Limb (tissue), 2 donors: ENCODE data around the gene MARF1.
"Not testable (repeated sequence)": the region's sequence is repeated elsewhere in the genome, so short reads cannot be mapped to it uniquely, and the experiment has no call there.

ENCODE experiments used
- DNase-seq, 2 donors: peaks; one replicate each; pipeline ENCODE4 v3.0.0-alpha.2; 2016; ENCODE audit errors: extremely low spot score in 2 of 2

Gene MARF1, protein sequence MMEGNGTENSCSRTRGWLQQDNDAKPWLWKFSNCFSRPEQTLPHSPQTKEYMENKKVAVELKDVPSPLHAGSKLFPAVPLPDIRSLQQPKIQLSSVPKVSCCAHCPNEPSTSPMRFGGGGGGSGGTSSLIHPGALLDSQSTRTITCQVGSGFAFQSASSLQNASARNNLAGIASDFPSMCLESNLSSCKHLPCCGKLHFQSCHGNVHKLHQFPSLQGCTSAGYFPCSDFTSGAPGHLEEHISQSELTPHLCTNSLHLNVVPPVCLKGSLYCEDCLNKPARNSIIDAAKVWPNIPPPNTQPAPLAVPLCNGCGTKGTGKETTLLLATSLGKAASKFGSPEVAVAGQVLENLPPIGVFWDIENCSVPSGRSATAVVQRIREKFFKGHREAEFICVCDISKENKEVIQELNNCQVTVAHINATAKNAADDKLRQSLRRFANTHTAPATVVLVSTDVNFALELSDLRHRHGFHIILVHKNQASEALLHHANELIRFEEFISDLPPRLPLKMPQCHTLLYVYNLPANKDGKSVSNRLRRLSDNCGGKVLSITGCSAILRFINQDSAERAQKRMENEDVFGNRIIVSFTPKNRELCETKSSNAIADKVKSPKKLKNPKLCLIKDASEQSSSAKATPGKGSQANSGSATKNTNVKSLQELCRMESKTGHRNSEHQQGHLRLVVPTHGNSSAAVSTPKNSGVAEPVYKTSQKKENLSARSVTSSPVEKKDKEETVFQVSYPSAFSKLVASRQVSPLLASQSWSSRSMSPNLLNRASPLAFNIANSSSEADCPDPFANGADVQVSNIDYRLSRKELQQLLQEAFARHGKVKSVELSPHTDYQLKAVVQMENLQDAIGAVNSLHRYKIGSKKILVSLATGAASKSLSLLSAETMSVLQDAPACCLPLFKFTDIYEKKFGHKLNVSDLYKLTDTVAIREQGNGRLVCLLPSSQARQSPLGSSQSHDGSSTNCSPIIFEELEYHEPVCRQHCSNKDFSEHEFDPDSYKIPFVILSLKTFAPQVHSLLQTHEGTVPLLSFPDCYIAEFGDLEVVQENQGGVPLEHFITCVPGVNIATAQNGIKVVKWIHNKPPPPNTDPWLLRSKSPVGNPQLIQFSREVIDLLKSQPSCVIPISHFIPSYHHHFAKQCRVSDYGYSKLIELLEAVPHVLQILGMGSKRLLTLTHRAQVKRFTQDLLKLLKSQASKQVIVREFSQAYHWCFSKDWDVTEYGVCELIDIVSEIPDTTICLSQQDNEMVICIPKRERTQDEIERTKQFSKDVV (N-terminal part only)

DNA sequence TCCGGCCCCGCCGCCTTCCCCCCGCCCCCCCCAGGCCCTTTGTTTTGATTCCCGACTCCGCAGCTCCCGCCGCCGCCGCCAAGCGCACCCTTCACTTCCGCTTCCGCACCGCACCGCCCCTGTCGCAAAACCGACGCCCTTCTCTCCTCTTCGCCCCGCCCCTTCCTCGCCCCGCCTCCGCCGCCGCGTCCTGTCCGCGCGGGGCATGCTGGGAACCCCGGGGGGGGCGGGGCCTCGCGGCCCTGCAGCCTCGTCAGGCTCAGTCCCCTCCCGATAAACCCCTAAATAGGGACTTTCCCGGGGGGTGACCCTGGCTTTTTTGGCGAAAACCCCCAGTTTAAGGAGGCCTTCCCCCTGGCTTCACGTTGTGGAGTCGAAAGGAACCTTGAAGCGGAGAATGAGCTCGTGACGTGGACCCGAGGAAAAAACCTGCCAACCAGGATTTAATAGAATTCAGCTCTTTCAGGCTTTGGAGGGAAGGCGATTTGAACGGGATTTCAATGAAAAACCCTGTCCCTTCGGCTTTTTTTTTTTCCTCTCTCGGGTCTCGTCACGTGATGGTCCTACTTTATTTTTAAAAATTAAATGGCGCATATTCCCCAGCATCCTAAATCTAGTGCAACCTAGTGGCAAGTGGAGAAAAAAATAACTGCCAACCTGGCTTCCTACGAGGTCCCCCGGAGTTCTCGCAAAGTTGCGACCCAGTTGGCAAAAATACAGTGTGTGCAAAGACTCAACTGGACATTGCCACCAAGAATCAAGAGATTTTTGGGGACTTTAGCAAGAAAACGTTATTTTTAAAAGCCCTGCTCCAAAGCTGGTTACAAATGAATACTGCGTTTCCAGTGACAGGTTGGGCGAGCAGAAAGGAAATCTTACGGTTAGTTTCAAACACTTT lies at the start of gene MARF1:
TSS of gene MARF1 (minus strand) at position 107 of the 898 bp plus-strand sequence. CDS start 3,921 bp downstream, outside the sequence.
- peak; percentile 95 to 99 for DNase-seq

DNA sequence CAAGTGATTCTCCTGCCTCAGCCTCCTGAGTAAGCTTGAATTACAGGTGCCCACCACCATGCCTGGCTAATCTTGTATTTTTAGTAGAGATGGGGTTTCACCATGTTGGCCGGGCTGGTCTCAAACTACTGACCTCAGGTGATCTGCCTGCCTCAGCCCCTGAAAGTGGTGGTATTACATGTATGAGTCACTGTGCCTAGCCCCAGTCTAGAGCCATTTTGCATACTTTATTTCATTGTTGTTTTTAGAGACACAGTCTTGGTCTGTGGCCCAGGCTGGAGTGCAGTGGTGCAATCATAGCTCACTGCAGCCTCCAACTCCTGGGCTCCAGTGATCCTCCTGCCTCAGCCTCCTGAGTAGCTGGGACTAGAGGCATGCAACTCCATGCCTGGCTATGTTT lies 49.6 kb upstream of the MARF1 start:
- not testable (repeated sequence) for DNase-seq

DNA sequence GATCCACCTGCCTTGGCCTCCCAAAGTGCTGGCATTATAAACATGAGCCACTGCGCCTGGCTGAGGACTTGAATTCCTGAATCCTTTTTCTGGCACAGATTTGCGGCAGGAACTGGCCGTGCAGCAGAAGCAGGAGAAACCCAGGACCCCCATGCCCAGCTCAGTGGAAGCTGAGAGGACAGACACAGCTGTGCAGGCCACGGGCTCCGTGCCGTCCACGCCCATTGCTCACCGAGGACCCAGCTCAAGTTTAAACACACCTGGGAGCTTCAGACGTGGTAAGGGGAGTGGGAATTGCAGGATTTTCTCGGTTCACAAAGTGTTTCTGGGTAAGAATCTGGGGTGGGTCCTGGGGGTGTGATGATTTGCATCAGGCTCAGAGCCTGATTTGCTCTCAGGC lies 48.1 kb upstream of the MARF1 start:
- no peak for DNase-seq

DNA sequence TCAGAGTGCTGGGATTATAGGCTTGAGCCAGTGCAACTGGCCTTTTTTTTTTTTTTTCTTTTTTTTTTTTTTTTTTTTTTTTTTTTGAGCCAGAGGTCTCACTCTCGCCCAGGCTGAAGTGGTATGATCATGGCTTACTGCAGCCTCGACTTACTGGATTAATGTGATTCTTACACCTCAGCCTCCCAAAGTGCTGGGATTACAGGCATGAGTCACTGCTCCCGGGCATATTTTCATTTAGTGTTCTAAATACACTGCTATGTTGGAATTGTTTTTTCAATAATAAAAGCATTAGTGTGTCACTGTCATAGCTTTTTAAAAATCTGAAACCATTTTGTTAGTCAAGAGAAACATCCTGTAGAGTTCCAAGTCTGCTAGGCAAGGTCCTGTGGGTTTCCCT lies 47.3 kb upstream of the MARF1 start:
- no peak for DNase-seq

DNA sequence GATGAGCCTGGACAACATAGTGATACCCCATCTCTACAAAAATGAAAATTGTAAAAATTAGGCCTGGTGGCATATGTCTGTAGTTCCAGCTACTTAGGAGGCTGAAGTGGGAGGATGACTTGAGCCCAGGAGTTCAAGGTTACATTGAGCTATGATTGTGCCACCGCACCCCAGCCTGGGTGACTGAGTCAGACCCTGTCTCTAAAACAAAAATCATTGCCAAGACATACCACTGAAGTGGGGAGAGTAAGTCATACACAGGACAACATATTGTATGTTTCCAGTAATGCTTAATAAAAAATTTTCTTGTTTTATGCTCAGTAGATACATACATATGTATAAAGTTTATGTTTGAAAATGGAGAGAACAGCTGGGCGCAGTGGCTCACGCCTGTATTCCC lies 46.3 kb upstream of the MARF1 start:
- DNase-seq: no peak

DNA sequence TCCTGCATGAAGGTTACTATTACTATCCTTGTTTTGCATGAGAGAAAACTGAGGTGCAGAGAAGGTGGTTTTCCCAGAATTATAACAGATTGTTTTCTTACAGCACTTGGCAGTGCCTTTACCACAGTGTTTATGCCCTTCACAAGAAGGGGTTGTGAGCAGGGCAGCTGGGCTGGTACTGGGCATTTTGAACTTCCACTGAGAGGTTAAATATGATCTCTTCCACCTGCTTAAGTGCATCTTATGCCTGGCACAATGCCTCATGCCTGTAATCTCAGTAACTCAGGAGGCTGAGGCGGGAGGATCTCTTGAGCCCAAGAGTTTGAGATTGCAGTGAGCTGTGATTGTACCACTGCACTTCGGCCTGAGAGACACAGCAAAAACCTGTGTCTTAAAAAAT lies 43.3 kb upstream of the MARF1 start:
- no peak for DNase-seq

DNA sequence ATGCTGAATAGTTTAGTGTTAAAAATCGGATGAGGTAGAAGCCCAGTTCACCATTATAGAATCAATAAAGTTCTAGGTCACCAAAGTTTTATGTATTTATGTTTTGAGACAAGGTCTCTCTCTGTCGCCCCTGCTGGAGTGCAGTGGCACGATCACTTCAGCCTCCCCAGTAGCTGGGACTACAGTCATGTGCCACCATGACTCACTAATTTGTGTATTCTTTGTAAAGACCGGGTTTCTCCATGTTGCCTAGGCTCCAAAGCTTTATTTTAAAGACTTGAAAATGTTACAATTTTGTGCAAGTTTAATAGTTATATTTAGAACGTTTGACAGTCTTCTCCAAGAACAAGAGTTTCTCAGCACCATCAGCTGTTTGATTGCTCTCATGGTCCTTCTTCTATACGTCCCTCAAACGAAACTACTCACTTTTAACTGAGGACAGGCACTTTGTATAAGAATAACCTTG lies 39.2 kb upstream of the MARF1 start:
- no peak for DNase-seq

DNA sequence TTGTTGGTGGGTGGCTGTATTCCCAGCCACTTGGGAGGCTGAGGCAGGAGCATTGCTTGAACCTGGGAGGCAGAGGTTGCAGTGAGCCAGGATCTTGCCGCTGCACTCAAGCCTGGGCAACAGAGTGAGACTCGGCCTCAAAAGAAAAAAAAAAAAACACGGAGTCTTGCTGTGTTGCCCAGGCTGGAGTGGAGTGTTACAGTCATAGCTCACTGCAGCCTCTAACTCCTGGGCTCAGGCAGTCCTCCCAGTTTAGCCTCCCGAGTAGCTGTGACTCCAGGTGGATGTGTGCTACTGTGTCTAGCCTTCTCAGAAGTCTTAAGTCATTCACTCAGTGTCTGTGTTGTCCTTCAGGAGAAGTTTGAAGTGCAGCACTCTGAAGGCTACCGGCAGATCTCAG lies 34.5 kb upstream of the MARF1 start:
- DNase-seq: no peak

DNA sequence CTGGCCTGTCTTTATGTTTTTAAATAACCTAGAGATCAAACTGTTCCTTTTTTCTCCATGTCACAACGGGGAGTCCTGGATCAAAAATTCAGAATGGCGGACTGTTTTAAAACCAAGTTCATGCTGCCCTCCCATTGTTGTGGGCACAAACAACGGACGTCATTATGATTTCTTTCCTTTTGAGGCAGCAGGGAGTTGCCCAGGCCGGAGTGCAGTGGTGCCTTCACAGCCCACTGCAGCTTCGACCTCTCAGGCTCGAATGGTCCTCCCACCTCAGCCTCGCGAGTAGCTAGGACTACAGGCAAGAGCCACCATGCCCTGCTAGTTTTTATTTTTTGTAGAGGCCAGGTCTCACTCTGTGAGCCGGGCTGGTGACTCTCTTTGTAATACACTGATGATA lies 33.6 kb upstream of the MARF1 start:
- no peak for DNase-seq

DNA sequence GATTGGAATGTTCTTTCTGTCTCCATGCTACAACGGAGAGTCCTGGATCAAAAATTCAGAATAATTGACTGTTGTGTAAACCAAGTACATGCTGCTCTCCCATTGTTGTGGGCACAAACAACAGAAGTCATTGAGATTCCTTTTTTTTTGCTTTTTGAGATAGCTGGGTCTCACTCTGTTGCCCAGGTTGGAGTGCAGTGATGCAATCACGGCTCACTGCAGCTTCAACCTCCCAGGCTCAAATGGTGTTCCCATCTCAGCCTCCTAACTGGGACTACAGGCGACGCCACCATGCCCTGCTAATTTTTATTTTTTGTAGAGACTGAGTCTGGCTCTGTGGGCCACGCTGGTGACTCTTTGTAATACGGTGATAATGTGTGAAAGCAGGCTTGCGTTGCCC lies 31.6 kb upstream of the MARF1 start:
- no peak for DNase-seq

DNA sequence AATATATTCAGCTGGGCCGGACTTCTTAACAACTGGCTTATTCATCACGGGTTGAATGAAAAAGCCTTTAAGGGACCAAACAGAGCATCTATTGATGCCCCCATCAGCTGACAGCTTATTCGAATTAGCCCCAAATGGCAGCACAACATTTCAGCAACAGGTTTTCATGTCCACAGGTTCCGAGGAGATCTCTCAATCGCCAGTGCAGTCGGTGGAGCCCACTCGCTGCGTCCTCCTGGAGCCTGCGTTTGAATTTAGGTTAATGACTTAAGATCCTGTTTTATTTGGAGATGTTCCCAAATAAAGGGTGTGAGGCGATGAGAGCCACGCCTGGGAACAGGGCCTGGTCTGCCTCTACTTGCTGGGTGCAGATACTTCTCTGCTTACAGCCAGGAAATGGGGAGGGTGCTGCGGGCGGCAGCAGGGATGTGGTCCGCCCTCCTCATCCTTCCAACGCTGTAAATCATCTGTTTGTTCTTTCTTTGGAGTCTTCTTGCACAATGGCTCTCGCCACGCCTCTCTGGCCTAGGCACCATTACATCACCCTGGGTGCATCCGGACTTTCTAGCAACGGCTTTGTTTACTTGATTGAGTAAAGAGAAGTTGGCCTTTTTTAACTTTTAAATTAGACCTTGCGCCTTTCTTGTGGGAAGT lies 29.7 kb upstream of the MARF1 start:
- DNase-seq: peak; percentile 53 to 55

DNA sequence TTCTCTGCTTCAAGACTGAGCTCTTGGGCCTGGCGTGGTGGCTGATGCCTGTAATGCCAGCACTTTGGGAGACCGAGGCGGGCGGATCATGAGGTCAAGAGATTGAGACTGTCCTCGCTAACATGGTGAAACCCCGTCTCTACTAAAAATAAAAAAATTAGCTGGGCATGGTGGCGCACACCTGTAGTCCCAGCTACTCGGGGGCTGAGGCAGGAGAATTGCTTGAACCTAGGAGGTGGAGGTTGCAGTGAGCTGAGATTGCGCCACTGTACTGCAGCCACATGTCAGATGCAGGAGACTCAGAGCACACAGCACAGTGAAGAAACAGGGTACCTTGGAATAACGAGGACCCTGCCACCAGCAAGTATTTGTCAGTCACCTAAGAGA lies 29.2 kb upstream of the MARF1 start:
- not testable (repeated sequence) for DNase-seq

DNA sequence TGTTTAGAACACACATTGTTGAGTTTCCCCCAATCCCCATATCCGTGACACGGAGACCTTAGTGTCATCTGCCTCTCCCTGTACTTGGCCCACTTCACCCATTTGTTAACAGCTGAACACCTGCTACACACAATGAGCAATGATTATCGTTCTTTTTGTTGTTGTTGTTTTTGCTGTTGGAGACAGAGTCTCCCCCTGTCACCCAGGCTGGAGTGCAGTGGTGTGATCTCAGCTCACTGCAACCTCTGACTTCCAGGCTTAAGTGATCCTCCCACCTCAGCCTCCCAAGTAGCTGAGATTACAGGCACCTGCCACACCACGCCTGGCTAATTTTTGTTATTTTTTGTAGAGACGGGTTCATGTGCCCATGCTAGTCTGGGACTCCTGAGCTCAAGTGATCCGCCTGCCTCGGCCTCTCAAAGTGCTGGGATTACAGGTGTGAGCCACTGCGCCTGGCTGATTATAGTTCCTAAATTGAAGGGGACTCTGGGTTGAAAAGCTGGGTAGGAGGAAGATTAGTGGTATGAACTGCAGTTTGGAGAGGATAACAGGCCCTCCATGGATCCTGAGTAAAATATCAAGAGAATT lies 28.7 kb upstream of the MARF1 start:
- no peak for DNase-seq

DNA sequence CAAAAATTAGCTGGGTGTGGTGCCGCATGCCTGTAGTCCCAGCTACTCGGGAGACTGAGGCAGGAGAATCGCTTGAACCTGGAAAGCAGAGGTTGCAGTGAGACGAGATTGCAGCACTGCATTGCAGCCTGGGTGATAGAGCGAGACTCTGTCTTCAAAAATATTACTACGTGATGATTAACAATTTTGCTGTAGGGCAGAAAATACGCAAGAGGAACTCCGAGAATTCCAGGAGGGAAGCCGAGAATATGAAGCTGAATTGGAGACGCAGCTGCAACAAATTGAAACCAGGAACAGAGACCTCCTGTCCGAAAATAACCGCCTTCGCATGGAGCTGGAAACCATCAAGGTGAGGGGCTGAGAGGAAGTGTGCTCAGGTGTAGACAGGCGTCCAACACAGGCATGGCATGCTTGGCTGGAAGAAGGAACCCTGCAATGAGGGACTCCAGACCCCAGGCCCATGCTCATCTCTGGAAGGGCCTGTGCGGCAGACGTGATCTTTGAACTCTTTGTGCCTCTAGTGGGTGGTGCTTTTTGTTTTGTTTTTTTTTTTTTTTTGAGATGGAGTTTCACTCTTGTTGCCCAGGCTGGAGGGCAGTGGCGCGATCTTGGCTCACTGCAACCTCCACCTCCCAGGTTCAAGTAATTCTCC lies 24.3 kb upstream of the MARF1 start:
- DNase-seq: no peak

DNA sequence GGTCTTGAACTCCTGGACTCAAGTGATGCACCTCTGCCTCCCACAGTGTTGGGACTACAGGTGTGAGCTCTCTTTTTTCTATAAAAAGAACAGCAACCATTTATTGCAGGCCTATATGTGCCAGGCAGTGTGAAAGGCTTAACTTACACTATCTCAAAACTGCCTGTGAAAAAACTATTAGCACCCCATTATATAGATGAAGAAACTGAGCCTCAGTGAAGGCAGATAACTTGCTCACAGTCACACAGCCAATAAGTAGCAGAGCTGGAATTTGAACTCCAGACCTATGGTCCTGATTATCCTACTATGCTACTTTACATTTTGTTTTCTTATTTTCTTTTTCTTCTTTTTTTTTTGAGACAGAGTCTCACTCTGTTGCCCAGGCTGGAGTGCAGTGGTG lies 22.2 kb upstream of the MARF1 start:
- no peak for DNase-seq

DNA sequence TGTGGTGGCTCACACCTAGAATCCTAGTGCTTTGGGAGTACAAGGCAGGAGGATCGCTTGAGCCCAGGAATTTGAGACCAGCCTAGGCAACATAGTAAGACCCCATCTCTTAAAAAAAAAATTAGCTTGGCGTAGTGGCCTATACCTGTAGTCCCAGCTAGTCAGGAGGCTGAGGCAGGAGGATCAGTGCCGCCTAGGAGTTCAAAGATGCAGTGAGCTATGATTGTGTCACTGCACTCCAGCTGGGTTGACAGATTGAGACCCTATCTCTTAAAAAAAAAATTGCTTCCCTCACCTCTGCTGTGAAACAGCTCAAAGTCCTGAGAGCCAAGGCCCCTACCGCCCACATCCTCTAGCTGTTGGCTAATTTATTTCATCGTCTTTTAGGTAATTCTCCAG lies 17.2 kb upstream of the MARF1 start:
- no peak for DNase-seq

DNA sequence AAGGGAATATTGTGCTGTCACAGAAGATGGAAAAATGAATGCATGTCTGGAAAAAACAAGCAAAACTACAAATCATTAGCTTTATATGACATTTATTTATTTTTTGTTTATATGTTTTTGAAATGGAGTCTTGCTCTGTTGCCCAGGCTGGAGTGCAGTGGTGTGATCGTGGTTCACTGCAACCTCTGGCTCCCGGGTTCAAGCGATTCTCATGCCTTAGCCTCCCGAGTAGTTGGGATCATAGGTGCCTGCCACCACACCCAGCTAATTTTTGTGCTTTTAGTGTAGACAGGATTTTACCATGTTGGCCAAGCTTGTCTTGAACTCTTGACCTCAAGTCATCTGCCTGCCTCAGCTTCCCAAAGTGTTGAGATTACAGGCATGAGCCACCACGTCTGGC lies 15.6 kb upstream of the MARF1 start:
- DNase-seq: no peak

DNA sequence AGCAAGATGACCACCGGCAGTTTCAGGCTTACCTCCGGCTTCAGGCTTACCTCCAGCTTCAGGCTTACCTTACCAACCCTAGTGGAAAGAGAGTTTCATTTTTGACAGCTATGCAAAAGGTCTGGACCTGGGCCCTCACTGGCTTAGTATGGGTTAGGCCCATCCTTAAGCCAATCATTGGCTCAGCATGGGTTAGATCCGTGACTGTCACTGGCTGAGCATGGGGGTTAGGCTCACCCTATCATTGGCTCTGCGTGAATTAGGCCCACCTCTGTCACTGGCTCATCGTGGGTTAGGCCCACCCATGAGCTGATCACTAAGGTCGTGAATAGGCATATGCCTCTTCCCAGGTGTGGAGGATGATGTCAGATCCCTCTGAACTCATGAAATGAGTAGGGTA lies 15.2 kb upstream of the MARF1 start:
- no peak for DNase-seq

DNA sequence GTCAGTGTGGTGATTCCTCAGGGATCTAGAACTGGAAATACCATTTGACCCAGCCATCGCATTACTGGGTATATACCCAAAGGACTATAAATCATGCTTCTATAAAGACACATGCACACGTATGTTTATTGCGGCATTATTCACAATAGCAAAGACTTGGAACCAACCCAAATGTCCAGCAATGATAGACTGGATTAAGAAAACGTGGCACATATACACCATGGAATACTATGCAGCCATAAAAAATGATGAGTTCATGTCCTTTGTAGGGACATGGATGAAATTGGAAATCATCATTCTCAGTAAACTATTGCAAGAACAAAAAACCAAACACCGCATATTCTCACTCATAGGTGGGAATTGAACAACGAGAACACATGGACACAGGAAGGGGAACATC lies 12.6 kb upstream of the MARF1 start:
- DNase-seq: not testable (repeated sequence)
